ENCODE results near the gene TSPAN4. TPM values are rescaled to one million over a fixed set of nuclear protein-coding genes. Genes with fewer than 3 reads are reported as not detected.

Gene TSPAN4
- total RNA-seq, 1 experiment from 2014 or later, result 150 TPM

GRCh38 chr11:819129-819931, 23.3 kb upstream of the TSPAN4 start:
- in situ Hi-C loops (cut with HindIII; ENCODE audit: low pct_unique_long_range_greater_than_20kb, low sequenced_read_pairs), result no loop called here
- peak; percentile 82 for DNase-seq (ENCODE audit: low read depth, low spot score)

GRCh38 chr11:819943-820649, 22.6 kb upstream of the TSPAN4 start:
- DNase-seq (ENCODE audit: low read depth, low spot score), result peak; percentile 70
- in situ Hi-C loops (cut with HindIII; ENCODE audit: low pct_unique_long_range_greater_than_20kb, low sequenced_read_pairs), result no loop called here

GRCh38 chr11:820655-821511, 21.8 kb upstream of the TSPAN4 start:
- DNase-seq (ENCODE audit: low read depth, low spot score), result no peak
- in situ Hi-C loops (cut with HindIII; ENCODE audit: low pct_unique_long_range_greater_than_20kb, low sequenced_read_pairs), result no loop called here

GRCh38 chr11:821512-822371, 20.9 kb upstream of the TSPAN4 start:
- no peak for DNase-seq (ENCODE audit: low read depth, low spot score)
- in situ Hi-C loops (cut with HindIII; ENCODE audit: low pct_unique_long_range_greater_than_20kb, low sequenced_read_pairs), result no loop called here

- in situ Hi-C loops (cut with HindIII; ENCODE audit: low pct_unique_long_range_greater_than_20kb, low sequenced_read_pairs), result no loop called here
- DNase-seq (ENCODE audit: low read depth, low spot score), result no peak
Measured at GRCh38 chr11:823441-824291, 19.0 kb upstream of the TSPAN4 start.

- no peak for DNase-seq (ENCODE audit: low read depth, low spot score)
- in situ Hi-C loops (cut with HindIII; ENCODE audit: low pct_unique_long_range_greater_than_20kb, low sequenced_read_pairs), result no loop called here
Measured at GRCh38 chr11:824292-824880, 18.3 kb upstream of the TSPAN4 start.

- in situ Hi-C loops (cut with HindIII; ENCODE audit: low pct_unique_long_range_greater_than_20kb, low sequenced_read_pairs), result no loop called here
- no peak for DNase-seq (ENCODE audit: low read depth, low spot score)
Measured at GRCh38 chr11:824942-825341, 17.7 kb upstream of the TSPAN4 start.

GRCh38 chr11:825366-826226, 17.1 kb upstream of the TSPAN4 start:
- DNase-seq (ENCODE audit: low read depth, low spot score), result no peak
- in situ Hi-C loops (cut with HindIII; ENCODE audit: low pct_unique_long_range_greater_than_20kb, low sequenced_read_pairs), result no loop called here

- in situ Hi-C loops (cut with HindIII; ENCODE audit: low pct_unique_long_range_greater_than_20kb, low sequenced_read_pairs), result no loop called here
- DNase-seq (ENCODE audit: low read depth, low spot score), result no peak
Measured at GRCh38 chr11:826227-826621, 16.4 kb upstream of the TSPAN4 start.

GRCh38 chr11:826836-827145, 15.9 kb upstream of the TSPAN4 start:
- in situ Hi-C loops (cut with HindIII; ENCODE audit: low pct_unique_long_range_greater_than_20kb, low sequenced_read_pairs), result no loop called here
- DNase-seq (ENCODE audit: low read depth, low spot score), result no peak

- in situ Hi-C loops (cut with HindIII; ENCODE audit: low pct_unique_long_range_greater_than_20kb, low sequenced_read_pairs), result no loop called here
- DNase-seq (ENCODE audit: low read depth, low spot score), result no peak
Measured at GRCh38 chr11:827146-827896, 15.3 kb upstream of the TSPAN4 start.

- DNase-seq (ENCODE audit: low read depth, low spot score), result no peak
- in situ Hi-C loops (cut with HindIII; ENCODE audit: low pct_unique_long_range_greater_than_20kb, low sequenced_read_pairs), result no loop called here
Measured at GRCh38 chr11:827897-828192, 14.8 kb upstream of the TSPAN4 start, which contains the start of gene CRACR2B. Gene CRACR2B (plus strand): TSS chr11:827919. CDS start chr11:828608, 689 bp downstream.

GRCh38 chr11:828506-829175, 14.0 kb upstream of the TSPAN4 start:
- in situ Hi-C loops (cut with HindIII; ENCODE audit: low pct_unique_long_range_greater_than_20kb, low sequenced_read_pairs), result no loop called here
- DNase-seq (ENCODE audit: low read depth, low spot score), result no peak

GRCh38 chr11:829176-829846, 13.3 kb upstream of the TSPAN4 start:
- in situ Hi-C loops (cut with HindIII; ENCODE audit: low pct_unique_long_range_greater_than_20kb, low sequenced_read_pairs), result no loop called here
- DNase-seq (ENCODE audit: low read depth, low spot score), result no peak
